Ishikawa (cell line): ENCODE measurements around the gene GDAP2.

Experiments
- TEAD4 ChIP-seq: IDR thresholded peaks from 2 replicates; pipeline ENCODE4 v1.6.1; 2012
- USF1 ChIP-seq: IDR thresholded peaks from 2 replicates; pipeline ENCODE4 v1.6.1; 2012

GRCh38 chr1:117857418-117857817, 72.0 kb downstream of the GDAP2 start:
- TF ChIP-seq USF1 (no peak), TEAD4 (no peak)
